A549 (cell line): ENCODE results near the gene GSE1.

Source experiments
- CTCF ChIP-seq: fragments of >200 bp; sonication (Bioruptor Twin); formaldehyde crosslinking; IDR thresholded peaks from 3 replicates; pipeline ENCODE4 v1.5.1; 2016
- POLR2A ChIP-seq: IDR thresholded peaks from 2 replicates; pipeline ENCODE4 v1.6.1; 2012; ENCODE audit warnings: mild to moderate bottlenecking, low read length

GRCh38 chr16:85620374-85620773 is 7.3 kb downstream of the GSE1 start:
- TF ChIP-seq CTCF (no peak), POLR2A (no peak)
